ENCODE data around the gene KIAA1328. TPM values are rescaled to one million over a fixed set of nuclear protein-coding genes. Genes with fewer than 3 reads are reported as not detected.

KIAA1328 gene
- total RNA-seq, 1 donor from 2014 or later: 5.8 TPM

DNA sequence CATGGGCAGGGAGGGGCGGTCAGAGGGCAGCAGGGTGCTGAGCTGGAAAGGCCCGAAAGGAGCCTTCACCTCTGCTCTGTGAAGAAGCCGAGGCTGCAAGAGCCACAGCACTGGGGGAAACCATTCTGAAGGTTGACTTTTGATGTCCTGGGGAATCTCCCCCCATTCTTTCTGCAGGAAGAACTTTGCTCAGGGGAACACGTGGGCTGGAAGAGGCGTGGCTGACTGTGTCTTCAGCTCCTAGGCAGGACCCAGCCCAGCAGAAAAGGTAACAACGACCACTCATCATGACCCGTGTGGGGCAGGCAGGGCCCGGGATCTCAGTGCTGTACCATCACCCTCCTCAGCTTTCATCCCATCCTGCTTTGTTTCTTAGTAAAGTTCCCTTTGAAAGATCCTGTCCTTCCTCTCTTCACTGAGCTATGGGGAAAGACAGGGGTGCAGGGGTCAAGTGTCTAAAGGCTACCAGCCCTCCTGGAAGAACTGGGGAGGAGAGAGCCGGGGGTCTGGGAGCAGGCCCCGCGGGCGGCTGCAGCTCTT, 424.0 kb downstream of the KIAA1328 start:
- DNase-seq (ENCODE audit: low read depth): no peak
- Histone ChIP-seq H3K36me3 (ENCODE audit: control insufficient read depth, insufficient read depth, low read length) (no peaks in the 10 kb centered on the region), H3K4me3 (ENCODE audit: low read depth, low read length) (no peak overlapping the region), H3K27me3 (ENCODE audit: control insufficient read depth, insufficient read depth, low read length) (peaks cover 6% of the 10 kb centered on the region)
- FAIRE-seq: peak; percentile 7
- TF ChIP-seq, protein P1, sequence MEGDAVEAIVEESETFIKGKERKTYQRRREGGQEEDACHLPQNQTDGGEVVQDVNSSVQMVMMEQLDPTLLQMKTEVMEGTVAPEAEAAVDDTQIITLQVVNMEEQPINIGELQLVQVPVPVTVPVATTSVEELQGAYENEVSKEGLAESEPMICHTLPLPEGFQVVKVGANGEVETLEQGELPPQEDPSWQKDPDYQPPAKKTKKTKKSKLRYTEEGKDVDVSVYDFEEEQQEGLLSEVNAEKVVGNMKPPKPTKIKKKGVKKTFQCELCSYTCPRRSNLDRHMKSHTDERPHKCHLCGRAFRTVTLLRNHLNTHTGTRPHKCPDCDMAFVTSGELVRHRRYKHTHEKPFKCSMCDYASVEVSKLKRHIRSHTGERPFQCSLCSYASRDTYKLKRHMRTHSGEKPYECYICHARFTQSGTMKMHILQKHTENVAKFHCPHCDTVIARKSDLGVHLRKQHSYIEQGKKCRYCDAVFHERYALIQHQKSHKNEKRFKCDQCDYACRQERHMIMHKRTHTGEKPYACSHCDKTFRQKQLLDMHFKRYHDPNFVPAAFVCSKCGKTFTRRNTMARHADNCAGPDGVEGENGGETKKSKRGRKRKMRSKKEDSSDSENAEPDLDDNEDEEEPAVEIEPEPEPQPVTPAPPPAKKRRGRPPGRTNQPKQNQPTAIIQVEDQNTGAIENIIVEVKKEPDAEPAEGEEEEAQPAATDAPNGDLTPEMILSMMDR (IDR thresholded peaks at IDR 0.05; ENCODE audit: insufficient read depth, low read length, severe bottlenecking): no peak

DNA sequence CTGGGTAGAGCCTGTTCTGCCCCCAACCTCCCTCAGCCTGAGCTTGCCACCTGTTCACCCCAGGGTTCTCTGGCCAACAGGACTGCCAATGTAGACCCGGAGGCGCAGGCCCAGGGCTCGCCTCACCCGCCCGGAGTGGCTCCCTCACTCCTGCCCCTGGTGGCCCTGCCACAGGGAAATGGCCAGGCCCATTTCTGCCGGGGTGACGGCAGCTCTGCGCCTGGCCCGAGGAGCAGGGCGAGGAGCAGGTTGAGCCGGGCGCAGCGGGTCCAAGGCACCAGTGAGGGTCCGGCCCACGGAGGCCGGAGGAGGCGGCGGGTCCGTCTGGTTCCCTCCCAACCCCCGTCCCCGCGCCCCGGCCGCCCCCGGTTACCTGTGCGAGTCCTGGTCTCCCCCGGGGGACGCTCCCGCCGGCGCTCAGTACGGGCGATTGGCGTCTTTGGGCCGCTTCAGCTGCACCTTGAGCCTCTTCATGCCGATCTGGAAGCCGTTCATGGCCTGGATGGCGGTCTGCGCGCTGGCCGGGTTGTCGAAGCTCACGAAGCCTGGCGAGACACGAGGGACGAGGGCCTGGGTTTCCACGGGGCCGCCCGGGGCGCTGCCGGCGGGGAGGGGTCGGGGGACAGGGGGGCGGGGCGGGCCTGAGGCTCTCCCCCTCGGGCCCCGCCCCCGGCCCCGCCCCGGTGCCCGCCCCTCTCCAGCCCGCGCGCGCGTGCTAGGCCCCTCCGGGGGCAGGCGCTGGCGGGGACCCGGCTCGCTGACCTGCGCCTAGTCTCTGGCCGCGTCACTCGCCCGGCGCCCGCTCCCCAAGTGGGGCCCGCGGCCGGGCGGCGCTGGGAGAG, 424.7 kb downstream of the KIAA1328 start:
- Histone ChIP-seq H3K36me3 (ENCODE audit: control insufficient read depth, insufficient read depth, low read length) (no peaks in the 10 kb centered on the region), H3K27me3 (ENCODE audit: control insufficient read depth, insufficient read depth, low read length) (peaks cover 8% of the 10 kb centered on the region), H3K4me3 (ENCODE audit: low read depth, low read length) (peak overlapping the region; percentile 39)
- FAIRE-seq (no peak), DNase-seq (ENCODE audit: low read depth) (no peak)
- TF ChIP-seq, protein P1 (IDR thresholded peaks at IDR 0.05; ENCODE audit: insufficient read depth, low read length, severe bottlenecking): no peak

DNA sequence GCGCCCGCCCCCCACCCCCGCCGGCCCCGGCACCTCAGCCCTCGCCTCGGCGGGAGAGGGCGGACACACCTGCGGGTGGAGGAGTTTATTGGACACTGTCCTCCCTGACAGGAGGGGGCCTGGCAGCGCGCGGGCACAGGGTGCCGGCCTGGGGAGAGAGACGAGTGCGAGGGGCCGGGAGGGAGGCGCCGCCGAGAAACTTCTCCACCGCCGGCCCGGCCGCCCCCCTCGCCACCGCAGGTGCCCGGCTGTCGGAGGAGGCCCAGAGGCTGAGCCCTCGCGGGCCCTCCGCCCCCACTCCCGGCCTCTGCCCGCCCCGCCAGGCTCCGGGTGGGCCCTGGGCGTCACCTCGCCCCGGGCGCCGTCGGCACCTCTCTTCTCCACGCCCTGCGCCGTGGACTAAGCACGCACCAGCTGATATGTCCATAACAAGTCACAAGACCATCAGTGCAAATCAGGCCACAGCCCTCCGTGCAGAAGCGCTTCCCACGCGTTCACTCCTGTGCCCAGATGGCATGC, 425.4 kb downstream of the KIAA1328 start:
- no peak for FAIRE-seq
- no peak for DNase-seq (ENCODE audit: low read depth)
- TF ChIP-seq, protein P1 (IDR thresholded peaks at IDR 0.05; ENCODE audit: insufficient read depth, low read length, severe bottlenecking): no peak
- Histone ChIP-seq H3K36me3 (ENCODE audit: control insufficient read depth, insufficient read depth, low read length) (no peaks in the 10 kb centered on the region), H3K4me3 (ENCODE audit: low read depth, low read length) (peak overlapping the region; percentile 39), H3K27me3 (ENCODE audit: control insufficient read depth, insufficient read depth, low read length) (peaks cover 9% of the 10 kb centered on the region)

DNA sequence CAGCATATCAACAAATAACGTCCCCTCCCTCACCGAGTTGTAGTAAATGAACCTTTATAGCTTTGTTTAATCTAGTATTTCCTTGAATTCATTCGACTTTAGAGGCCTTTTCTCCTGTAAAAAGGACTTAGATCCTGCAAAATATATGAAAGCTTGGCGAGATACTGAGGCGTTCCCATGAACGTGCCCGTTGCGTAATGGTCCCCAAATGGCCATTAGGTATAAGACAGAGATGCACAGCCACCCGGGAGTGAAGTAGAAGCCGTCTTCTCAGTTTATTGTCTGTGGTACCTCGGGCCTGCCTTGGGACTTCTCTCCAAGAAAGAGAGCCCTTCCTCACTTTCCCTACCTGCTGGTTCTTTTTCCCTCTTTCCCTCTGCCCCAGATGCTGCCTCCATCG, 426.0 kb downstream of the KIAA1328 start:
- Histone ChIP-seq H3K36me3 (ENCODE audit: control insufficient read depth, insufficient read depth, low read length) (no peaks in the 10 kb centered on the region), H3K4me3 (ENCODE audit: low read depth, low read length) (no peak overlapping the region), H3K27me3 (ENCODE audit: control insufficient read depth, insufficient read depth, low read length) (peaks cover 9% of the 10 kb centered on the region)
- FAIRE-seq (no peak), DNase-seq (ENCODE audit: low read depth) (no peak)
- TF ChIP-seq, protein P1 (IDR thresholded peaks at IDR 0.05; ENCODE audit: insufficient read depth, low read length, severe bottlenecking): no peak

DNA sequence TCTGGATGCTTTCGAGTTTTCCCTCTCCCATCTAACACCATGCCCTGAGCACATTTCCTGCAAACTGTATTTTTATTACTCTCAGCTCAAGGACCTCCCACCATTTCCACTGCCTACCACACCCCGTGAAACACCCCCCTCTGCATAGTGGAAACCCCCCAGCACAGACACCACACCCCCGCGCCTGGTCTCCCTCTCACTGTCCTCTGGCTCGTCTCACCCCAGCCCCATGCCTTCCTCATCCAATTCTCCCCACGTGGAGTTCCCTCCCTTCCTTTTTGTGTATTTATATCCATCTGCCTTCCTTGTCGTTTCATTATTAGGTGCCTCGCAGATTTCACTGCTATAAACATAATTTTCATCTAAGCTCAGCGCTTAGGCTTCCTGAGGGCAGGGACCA, 429.2 kb downstream of the KIAA1328 start:
- Histone ChIP-seq H3K27me3 (ENCODE audit: control insufficient read depth, insufficient read depth, low read length) (peaks cover 13% of the 10 kb centered on the region), H3K36me3 (ENCODE audit: control insufficient read depth, insufficient read depth, low read length) (no peaks in the 10 kb centered on the region), H3K4me3 (ENCODE audit: low read depth, low read length) (no peak overlapping the region)
- TF ChIP-seq, protein P1 (IDR thresholded peaks at IDR 0.05; ENCODE audit: insufficient read depth, low read length, severe bottlenecking): no peak
- FAIRE-seq: no peak
- no peak for DNase-seq (ENCODE audit: low read depth)
